HepG2 (cell line): ENCODE data around the gene HPS6. TPM values are rescaled to one million over a fixed set of nuclear protein-coding genes. Genes with fewer than 3 reads are reported as not detected.

Experiments used
- BCL6 ChIP-seq: IDR thresholded peaks from 2 replicates; pipeline ENCODE4 v1.6.1; 2016; ENCODE audit warnings: missing genetic modification reagents, missing compliant biosample characterization
- ETS1 ChIP-seq: sonication (generic); formaldehyde crosslinking; IDR thresholded peaks from 2 replicates; pipeline ENCODE4 v1.4.0; 2020; ENCODE audit warnings: missing genetic modification reagents
- MAFK ChIP-seq, 2 experiments: IDR thresholded peaks in 1 of 2; conservative IDR thresholded peaks in 1 of 2; 2 replicates each; pipeline ENCODE4 v1.6.1; 2011; ENCODE audit warnings: improper control_type of control experiment in 2 of 2, low read length in 2 of 2
- MEIS1 ChIP-seq: sonication (generic); formaldehyde crosslinking; IDR thresholded peaks from 2 replicates; pipeline ENCODE4 v1.9.0; 2021; ENCODE audit warnings: mild to moderate bottlenecking, missing genetic modification reagents, moderate library complexity, borderline replicate concordance
- MEIS2 ChIP-seq: sonication (generic); formaldehyde crosslinking; IDR thresholded peaks from 2 replicates; pipeline ENCODE4 v1.9.0; 2021; ENCODE audit warnings: mild to moderate bottlenecking, missing genetic modification reagents
- NFYB ChIP-seq: sonication (generic); formaldehyde crosslinking; IDR thresholded peaks from 2 replicates; pipeline ENCODE4 v1.4.0; 2020; ENCODE audit warnings: missing genetic modification reagents
- NR3C1 ChIP-seq: sonication (generic); formaldehyde crosslinking; IDR thresholded peaks from 2 replicates; pipeline ENCODE4 v1.4.0; 2020; ENCODE audit warnings: missing genetic modification reagents
- PCBP2 ChIP-seq: fragments of 200-400 bp; formaldehyde crosslinking; optimal IDR thresholded peaks from 2 replicates; pipeline ENCODE3; 2018; ENCODE audit warnings: low read length, low read depth; ENCODE audit not compliant: poor library complexity, severe bottlenecking
- PHB2 ChIP-seq: fragments of 450-650 bp; IDR thresholded peaks from 2 replicates; pipeline ENCODE4 v1.6.1; 2018; ENCODE audit not compliant: partially characterized antibody
- PHF5A ChIP-seq: IDR thresholded peaks from one replicate; pipeline ENCODE4 v1.6.1; 2018; ENCODE audit warnings: low read depth, missing genetic modification reagents; ENCODE audit not compliant: unreplicated experiment
- PITX1 ChIP-seq: sonication (generic); formaldehyde crosslinking; IDR thresholded peaks from 2 replicates; pipeline ENCODE4 v1.5.1; 2020; ENCODE audit warnings: mild to moderate bottlenecking, missing genetic modification reagents
- PRDM15 ChIP-seq: sonication (generic); formaldehyde crosslinking; IDR thresholded peaks from 2 replicates; pipeline ENCODE4 v1.4.0; 2020; ENCODE audit warnings: missing genetic modification reagents
- RCOR2 ChIP-seq: IDR thresholded peaks from 2 replicates; pipeline ENCODE4 v1.6.1; 2016; ENCODE audit warnings: missing biosample characterization, missing genetic modification reagents
- SIX4 ChIP-seq: sonication (generic); formaldehyde crosslinking; IDR thresholded peaks from 2 replicates; pipeline ENCODE4 v1.4.0; 2020; ENCODE audit warnings: missing genetic modification reagents
- ZNF546 ChIP-seq: sonication (generic); formaldehyde crosslinking; conservative IDR thresholded peaks from 2 replicates; pipeline ENCODE4 v1.8.1; 2023; ENCODE audit warnings: mild to moderate bottlenecking, missing genetic modification reagents
- ZNF556 ChIP-seq: sonication (generic); formaldehyde crosslinking; IDR thresholded peaks from 2 replicates; pipeline ENCODE4 v1.4.0; 2020; ENCODE audit warnings: mild to moderate bottlenecking, missing genetic modification reagents, borderline replicate concordance
- ZNF772 ChIP-seq: sonication (generic); formaldehyde crosslinking; IDR thresholded peaks from 2 replicates; pipeline ENCODE4 v1.5.0; 2020; ENCODE audit warnings: mild to moderate bottlenecking, missing genetic modification reagents
- ZSCAN20 ChIP-seq: sonication (generic); formaldehyde crosslinking; IDR thresholded peaks from 2 replicates; pipeline ENCODE4 v1.4.0; 2020; ENCODE audit warnings: missing genetic modification reagents, mild to moderate bottlenecking, borderline replicate concordance
- polyA plus RNA-seq, 8 experiments: library from polyadenylated mRNA; depleted of rRNA in 3 of 8; stranded (reverse) in 7 of 8; unstranded in 1 of 8; fragments of >200 nt; fragmentation: Illumina TruSeq in 4 of 8; extraction: Trizol in 4 of 8; gene quantifications; 2 replicates each; pipeline versions ENCODE4 v1.2.1 to v1.2.3, GENCODE V29; 2011 to 2016; ENCODE audit warnings: low read depth in 4 of 8, missing spikeins in 1 of 8, mixed read lengths in 1 of 8; ENCODE audit not compliant: insufficient read depth in 1 of 8
- total RNA-seq, 5 experiments: library from RNA; depleted of rRNA; stranded (reverse); fragments of >200 nt; fragmentation: Illumina TruSeq; extraction: Trizol; gene quantifications; 2 replicates each; pipeline ENCODE4 v1.2.3, GENCODE V29; 2016; ENCODE audit warnings: low read depth in 1 of 5
- TF ChIP-seq, protein P1 (sequence below): sonication (generic); formaldehyde crosslinking; IDR thresholded peaks from 2 replicates; pipeline ENCODE4 v1.4.0; 2020; ENCODE audit warnings: mild to moderate bottlenecking, missing genetic modification reagents
- TF ChIP-seq, protein P2 (sequence below): sonication (generic); formaldehyde crosslinking; IDR thresholded peaks from 2 replicates; pipeline ENCODE4 v1.8.1; 2023; ENCODE audit warnings: mild to moderate bottlenecking, missing genetic modification reagents
- TF ChIP-seq, protein P3 (sequence below): IDR thresholded peaks from 2 replicates; pipeline ENCODE4 v1.6.1; 2016; ENCODE audit warnings: low read depth

Gene HPS6
- total and polyA plus RNA-seq, 2 of the 13 experiments (the other 11 are each of a cell fraction or from before 2014, with no cell fraction given): 2.9 to 14.9 TPM

- TF ChIP-seq BCL6 (CRISPR knock-in tag) (no peak), PHF5A (CRISPR knock-in tag) (no peak), ETS1 (CRISPR knock-in tag) (no peak), MEIS2 (CRISPR knock-in tag) (0 out of 2 replicates have a peak, but pooled peaks have one; percentile 12), ZNF546 (CRISPR knock-in tag) (no peak), ZNF772 (CRISPR knock-in tag) (no peak), PITX1 (CRISPR knock-in tag) (no peak), PCBP2 (no peak), PHB2 (no peak), SIX4 (no peak), MAFK (conservative IDR thresholded peaks at IDR 0.05 in 1 of 2, IDR thresholded peaks at IDR 0.05 in 1 of 2; ENCODE audit: low read length in 2 of 2) (no peak), RCOR2 (no peak), NR3C1 (no peak), NFYB (CRISPR knock-in tag) (no peak), ZSCAN20 (CRISPR knock-in tag) (no peak), ZNF556 (CRISPR knock-in tag) (no peak), PRDM15 (CRISPR knock-in tag) (no peak), MEIS1 (0 out of 2 replicates have a peak, but pooled peaks have one; percentile 12)
- TF ChIP-seq, protein P1, sequence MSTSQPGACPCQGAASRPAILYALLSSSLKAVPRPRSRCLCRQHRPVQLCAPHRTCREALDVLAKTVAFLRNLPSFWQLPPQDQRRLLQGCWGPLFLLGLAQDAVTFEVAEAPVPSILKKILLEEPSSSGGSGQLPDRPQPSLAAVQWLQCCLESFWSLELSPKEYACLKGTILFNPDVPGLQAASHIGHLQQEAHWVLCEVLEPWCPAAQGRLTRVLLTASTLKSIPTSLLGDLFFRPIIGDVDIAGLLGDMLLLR (CRISPR knock-in tag): no peak
- TF ChIP-seq, protein P2, sequence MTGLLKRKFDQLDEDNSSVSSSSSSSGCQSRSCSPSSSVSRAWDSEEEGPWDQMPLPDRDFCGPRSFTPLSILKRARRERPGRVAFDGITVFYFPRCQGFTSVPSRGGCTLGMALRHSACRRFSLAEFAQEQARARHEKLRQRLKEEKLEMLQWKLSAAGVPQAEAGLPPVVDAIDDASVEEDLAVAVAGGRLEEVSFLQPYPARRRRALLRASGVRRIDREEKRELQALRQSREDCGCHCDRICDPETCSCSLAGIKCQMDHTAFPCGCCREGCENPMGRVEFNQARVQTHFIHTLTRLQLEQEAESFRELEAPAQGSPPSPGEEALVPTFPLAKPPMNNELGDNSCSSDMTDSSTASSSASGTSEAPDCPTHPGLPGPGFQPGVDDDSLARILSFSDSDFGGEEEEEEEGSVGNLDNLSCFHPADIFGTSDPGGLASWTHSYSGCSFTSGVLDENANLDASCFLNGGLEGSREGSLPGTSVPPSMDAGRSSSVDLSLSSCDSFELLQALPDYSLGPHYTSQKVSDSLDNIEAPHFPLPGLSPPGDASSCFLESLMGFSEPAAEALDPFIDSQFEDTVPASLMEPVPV: no peak
- TF ChIP-seq, protein P3, sequence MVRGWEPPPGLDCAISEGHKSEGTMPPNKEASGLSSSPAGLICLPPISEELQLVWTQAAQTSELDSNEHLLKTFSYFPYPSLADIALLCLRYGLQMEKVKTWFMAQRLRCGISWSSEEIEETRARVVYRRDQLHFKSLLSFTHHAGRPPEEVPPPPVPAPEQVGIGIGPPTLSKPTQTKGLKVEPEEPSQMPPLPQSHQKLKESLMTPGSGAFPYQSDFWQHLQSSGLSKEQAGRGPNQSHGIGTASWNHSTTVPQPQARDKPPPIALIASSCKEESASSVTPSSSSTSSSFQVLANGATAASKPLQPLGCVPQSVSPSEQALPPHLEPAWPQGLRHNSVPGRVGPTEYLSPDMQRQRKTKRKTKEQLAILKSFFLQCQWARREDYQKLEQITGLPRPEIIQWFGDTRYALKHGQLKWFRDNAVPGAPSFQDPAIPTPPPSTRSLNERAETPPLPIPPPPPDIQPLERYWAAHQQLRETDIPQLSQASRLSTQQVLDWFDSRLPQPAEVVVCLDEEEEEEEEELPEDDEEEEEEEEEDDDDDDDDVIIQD (CRISPR knock-in tag): no peak
Observed at GRCh38 chr10:102113956-102114857, 49.1 kb downstream of the HPS6 start (continued).
